SU-DHL-6 (cell line): ENCODE measurements around the gene RASL11A.
A peak's percentile ranks its signal among the peaks of the same experiment; 100 is the strongest.
"Not testable (repeated sequence)": the region's sequence is repeated elsewhere in the genome, so short reads cannot be mapped to it uniquely, and the experiment has no call there.

ENCODE experiments used
- H2AFZ ChIP-seq: fragments of 200-600 bp; sonication (generic); 2 replicates; pipeline ENCODE4 v1.6.1; 2014; ENCODE audit warnings: low read depth, mild to moderate bottlenecking, moderate library complexity, mixed read lengths, antibody characterized with exemption, low read length; ENCODE audit not compliant: severe bottlenecking
- H3F3A ChIP-seq: fragments of 200-600 bp; shearing (Covaris generic); 2 replicates; pipeline ENCODE4 v1.6.0; 2016; ENCODE audit warnings: antibody characterized with exemption, mild to moderate bottlenecking; ENCODE audit not compliant: insufficient read depth
- H3K27ac ChIP-seq: fragments of 200-600 bp; sonication (generic); 2 replicates; pipeline ENCODE4 v1.5.1; 2016; ENCODE audit warnings: low read depth, mild to moderate bottlenecking, low read length, moderate library complexity, mixed read lengths
- H3K27me3 ChIP-seq: fragments of 200-600 bp; sonication (generic), shearing (Covaris generic); 2 replicates; pipeline ENCODE4 v1.6.0; 2014; ENCODE audit warnings: mild to moderate bottlenecking, low read length
- H3K36me3 ChIP-seq: fragments of 200-600 bp; sonication (generic); 2 replicates; pipeline ENCODE4 v1.6.1; 2014; ENCODE audit warnings: mild to moderate bottlenecking, low read length, mixed read lengths
- H3K4me2 ChIP-seq: fragments of 300-600, 200-600 bp; shearing (Covaris generic), sonication (generic); 2 replicates; pipeline ENCODE4 v1.6.0; 2014; ENCODE audit warnings: low read length, low read depth, mild to moderate bottlenecking; ENCODE audit not compliant: poor library complexity, severe bottlenecking
- H3K4me3 ChIP-seq: fragments of 200-600 bp; sonication (generic); 2 replicates; pipeline ENCODE4 v1.5.1; 2014; ENCODE audit warnings: antibody characterized with exemption, low read length, mild to moderate bottlenecking, mixed read lengths; ENCODE audit not compliant: insufficient read depth, poor library complexity, severe bottlenecking
- H3K79me2 ChIP-seq: fragments of 200-600 bp; sonication (generic); 2 replicates; pipeline ENCODE4 v1.6.1; 2014; ENCODE audit warnings: mild to moderate bottlenecking, low read length, moderate library complexity; ENCODE audit not compliant: insufficient read depth
- H3K9ac ChIP-seq: fragments of 200-600 bp; sonication (generic); 2 replicates; pipeline ENCODE4 v1.7.0; 2014; ENCODE audit warnings: mild to moderate bottlenecking, low read length
- H3K9me2 ChIP-seq: fragments of 200-600 bp; sonication (generic); replicated peaks from 2 replicates; pipeline ENCODE4 v1.6.1; 2014; ENCODE audit warnings: low read length; ENCODE audit not compliant: insufficient read depth
- H3K9me3 ChIP-seq: fragments of 200-600 bp; sonication (generic); 2 replicates; pipeline ENCODE4 v1.6.1; 2014; ENCODE audit warnings: low read length, mixed read lengths; ENCODE audit not compliant: insufficient read depth
- H4K20me1 ChIP-seq: fragments of 200-600 bp; sonication (generic); 2 replicates; pipeline ENCODE4 v1.6.1; 2014; ENCODE audit warnings: low read depth, mild to moderate bottlenecking, antibody characterized with exemption, low read length, moderate library complexity, mixed read lengths
- CTCF ChIP-seq: fragments of 200-600 bp; sonication (generic); IDR thresholded peaks from one replicate; pipeline ENCODE4 v1.5.1; 2017; ENCODE audit warnings: antibody characterized with exemption, mild to moderate bottlenecking, low read length, moderate library complexity; ENCODE audit not compliant: insufficient read depth, poor library complexity, severe bottlenecking
- EZH2phosphoT487 ChIP-seq: fragments of 200-600 bp; sonication (generic), shearing (Covaris generic); conservative IDR thresholded peaks from 2 replicates; pipeline ENCODE4 v1.6.1; 2018; ENCODE audit warnings: mild to moderate bottlenecking, antibody characterized with exemption, low read length, moderate library complexity, mixed read lengths

Gene RASL11A

GRCh38 chr13:27290715-27291114 lies 20.1 kb downstream of the RASL11A start:
- H3K27me3 ChIP-seq = no peaks in the 10 kb centered on the region
- no peak overlapping the region for H3K4me2 ChIP-seq
- no peaks in the 10 kb centered on the region for H3K36me3 ChIP-seq
- H3K9me3 ChIP-seq = no peaks in the 10 kb centered on the region
- no peaks in the 10 kb centered on the region for H3K9me2 ChIP-seq
- H2AFZ ChIP-seq = no peak overlapping the region
- TF ChIP-seq CTCF = no peak
- no peak for TF ChIP-seq EZH2phosphoT487
- H3K27ac ChIP-seq = no peak overlapping the region
- H3K9ac ChIP-seq = no peak overlapping the region
- no peak overlapping the region for H3K4me3 ChIP-seq
- no peaks in the 10 kb centered on the region for H3K79me2 ChIP-seq
- no peaks in the 10 kb centered on the region for H4K20me1 ChIP-seq
- H3F3A ChIP-seq = no peaks in the 10 kb centered on the region

GRCh38 chr13:27291967-27292366 lies 21.3 kb downstream of the RASL11A start:
- H3K36me3 ChIP-seq, H3K79me2 ChIP-seq, H3K27ac ChIP-seq, H3K27me3 ChIP-seq, H3K4me3 ChIP-seq, H3K9me2 ChIP-seq, H3K9ac ChIP-seq, H3K4me2 ChIP-seq, H3F3A ChIP-seq, H4K20me1 ChIP-seq, H2AFZ ChIP-seq, H3K9me3 ChIP-seq: not testable (repeated sequence)

- no peak overlapping the region for H2AFZ ChIP-seq
- H3K4me3 ChIP-seq = no peak overlapping the region
- H3K9me2 ChIP-seq = no peaks in the 10 kb centered on the region
- H3K36me3 ChIP-seq = no peaks in the 10 kb centered on the region
- H3K27me3 ChIP-seq = no peaks in the 10 kb centered on the region
- no peaks in the 10 kb centered on the region for H3K79me2 ChIP-seq
- peak overlapping the region; percentile 64 for H3K27ac ChIP-seq
- TF ChIP-seq CTCF = no peak
- TF ChIP-seq EZH2phosphoT487 = no peak
- H3K9ac ChIP-seq = no peak overlapping the region
- peak overlapping the region; percentile 9 for H3K4me2 ChIP-seq
- no peaks in the 10 kb centered on the region for H3K9me3 ChIP-seq
- no peaks in the 10 kb centered on the region for H4K20me1 ChIP-seq
- no peaks in the 10 kb centered on the region for H3F3A ChIP-seq
These were observed 22.6 kb downstream of the RASL11A start for GRCh38 chr13:27293076-27293691.

- Histone ChIP-seq H3K79me2 (no peaks in the 10 kb centered on the region), H3F3A (no peaks in the 10 kb centered on the region), H3K36me3 (no peaks in the 10 kb centered on the region), H3K27ac (peak overlapping the region; percentile 64), H3K9me3 (no peaks in the 10 kb centered on the region), H3K4me2 (peak overlapping the region; percentile 9), H3K27me3 (no peaks in the 10 kb centered on the region), H2AFZ (no peak overlapping the region), H3K9me2 (no peaks in the 10 kb centered on the region), H3K9ac (no peak overlapping the region), H4K20me1 (no peaks in the 10 kb centered on the region), H3K4me3 (no peak overlapping the region)
- TF ChIP-seq EZH2phosphoT487 (no peak), CTCF (no peak)
These were observed 23.4 kb downstream of the RASL11A start for GRCh38 chr13:27293873-27294515.
